ENCODE data around the gene NPTXR.
"Not testable (repeated sequence)": the region's sequence is repeated elsewhere in the genome, so short reads cannot be mapped to it uniquely, and the experiment has no call there.

- not testable (repeated sequence) for TF ChIP-seq CTCF (conservative IDR thresholded peaks at IDR 0.05; ENCODE audit: low read depth, low read length); EZH2 (IDR thresholded peaks at IDR 0.05; ENCODE audit: borderline replicate concordance, low read depth, low read length, poor library complexity, severe bottlenecking)
Observed at GRCh38 chr22:38854476-38854875, 10.6 kb upstream of the NPTXR start.
